ENCODE results near the gene TBC1D17. TPM values are rescaled to one million over a fixed set of nuclear protein-coding genes. Genes with fewer than 3 reads are reported as not detected.

Gene TBC1D17
- polyA plus RNA-seq, 1 donor from 2014 or later = 13.1 TPM

DNA sequence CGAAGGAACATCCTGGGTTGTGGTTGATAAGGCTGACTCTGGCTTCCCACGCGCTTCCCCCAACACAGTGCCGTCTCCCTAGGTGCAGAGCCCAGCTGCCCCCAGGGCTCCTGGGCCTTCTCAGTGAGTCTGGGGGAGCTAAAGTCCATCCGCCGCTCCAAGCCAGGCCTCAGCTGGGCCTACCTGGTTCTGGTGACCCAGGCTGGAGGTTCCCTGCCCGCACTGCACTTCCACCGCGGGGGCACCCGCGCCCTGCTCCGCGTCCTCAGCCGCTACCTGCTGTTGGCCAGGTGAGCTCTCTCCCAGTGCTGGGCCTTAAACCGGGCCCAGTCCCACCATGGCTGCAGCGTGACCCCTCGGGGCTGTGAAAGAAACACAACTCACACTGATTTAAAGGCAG is 3.7 kb downstream of the TBC1D17 start:
- Histone ChIP-seq H3K9me2 (ENCODE audit: insufficient read depth, low read length) (no peaks in the 10 kb centered on the region), H3K9ac (ENCODE audit: low read length) (no peak overlapping the region), H3K79me2 (replicated peaks; ENCODE audit: insufficient read depth, low read length) (no peaks in the 10 kb centered on the region), H3K4me2 (ENCODE audit: low read length) (no peak overlapping the region), H3F3A (ENCODE audit: insufficient read depth, low read length, poor library complexity, severe bottlenecking) (no peaks in the 10 kb centered on the region), H4K20me1 (ENCODE audit: insufficient read depth) (no peaks in the 10 kb centered on the region), H3K4me3 (ENCODE audit: low read length) (no peak overlapping the region), H3K27ac (ENCODE audit: low read length) (no peak overlapping the region), H3K36me3 (ENCODE audit: insufficient read depth, low read length) (peaks cover 9% of the 10 kb centered on the region), H2AFZ (ENCODE audit: low read depth, low read length) (no peak overlapping the region), H3K9me3 (ENCODE audit: low read length) (peaks cover 6% of the 10 kb centered on the region), H3K27me3 (ENCODE audit: insufficient read depth, low read depth, low read length) (no peaks in the 10 kb centered on the region)
- TF ChIP-seq POLR2AphosphoS5 (IDR thresholded peaks at IDR 0.05) (no peak), TAF1 (IDR thresholded peaks at IDR 0.05; ENCODE audit: low read depth) (no peak), EP300 (conservative IDR thresholded peaks at IDR 0.05; ENCODE audit: poor library complexity, severe bottlenecking) (no peak), RAD21 (conservative IDR thresholded peaks at IDR 0.05) (no peak), SMC3 (conservative IDR thresholded peaks at IDR 0.05; ENCODE audit: poor library complexity) (no peak)
- TF ChIP-seq, protein P1, sequence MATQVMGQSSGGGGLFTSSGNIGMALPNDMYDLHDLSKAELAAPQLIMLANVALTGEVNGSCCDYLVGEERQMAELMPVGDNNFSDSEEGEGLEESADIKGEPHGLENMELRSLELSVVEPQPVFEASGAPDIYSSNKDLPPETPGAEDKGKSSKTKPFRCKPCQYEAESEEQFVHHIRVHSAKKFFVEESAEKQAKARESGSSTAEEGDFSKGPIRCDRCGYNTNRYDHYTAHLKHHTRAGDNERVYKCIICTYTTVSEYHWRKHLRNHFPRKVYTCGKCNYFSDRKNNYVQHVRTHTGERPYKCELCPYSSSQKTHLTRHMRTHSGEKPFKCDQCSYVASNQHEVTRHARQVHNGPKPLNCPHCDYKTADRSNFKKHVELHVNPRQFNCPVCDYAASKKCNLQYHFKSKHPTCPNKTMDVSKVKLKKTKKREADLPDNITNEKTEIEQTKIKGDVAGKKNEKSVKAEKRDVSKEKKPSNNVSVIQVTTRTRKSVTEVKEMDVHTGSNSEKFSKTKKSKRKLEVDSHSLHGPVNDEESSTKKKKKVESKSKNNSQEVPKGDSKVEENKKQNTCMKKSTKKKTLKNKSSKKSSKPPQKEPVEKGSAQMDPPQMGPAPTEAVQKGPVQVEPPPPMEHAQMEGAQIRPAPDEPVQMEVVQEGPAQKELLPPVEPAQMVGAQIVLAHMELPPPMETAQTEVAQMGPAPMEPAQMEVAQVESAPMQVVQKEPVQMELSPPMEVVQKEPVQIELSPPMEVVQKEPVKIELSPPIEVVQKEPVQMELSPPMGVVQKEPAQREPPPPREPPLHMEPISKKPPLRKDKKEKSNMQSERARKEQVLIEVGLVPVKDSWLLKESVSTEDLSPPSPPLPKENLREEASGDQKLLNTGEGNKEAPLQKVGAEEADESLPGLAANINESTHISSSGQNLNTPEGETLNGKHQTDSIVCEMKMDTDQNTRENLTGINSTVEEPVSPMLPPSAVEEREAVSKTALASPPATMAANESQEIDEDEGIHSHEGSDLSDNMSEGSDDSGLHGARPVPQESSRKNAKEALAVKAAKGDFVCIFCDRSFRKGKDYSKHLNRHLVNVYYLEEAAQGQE (IDR thresholded peaks at IDR 0.05; ENCODE audit: borderline replicate concordance) = no peak
- TF ChIP-seq, protein P2, sequence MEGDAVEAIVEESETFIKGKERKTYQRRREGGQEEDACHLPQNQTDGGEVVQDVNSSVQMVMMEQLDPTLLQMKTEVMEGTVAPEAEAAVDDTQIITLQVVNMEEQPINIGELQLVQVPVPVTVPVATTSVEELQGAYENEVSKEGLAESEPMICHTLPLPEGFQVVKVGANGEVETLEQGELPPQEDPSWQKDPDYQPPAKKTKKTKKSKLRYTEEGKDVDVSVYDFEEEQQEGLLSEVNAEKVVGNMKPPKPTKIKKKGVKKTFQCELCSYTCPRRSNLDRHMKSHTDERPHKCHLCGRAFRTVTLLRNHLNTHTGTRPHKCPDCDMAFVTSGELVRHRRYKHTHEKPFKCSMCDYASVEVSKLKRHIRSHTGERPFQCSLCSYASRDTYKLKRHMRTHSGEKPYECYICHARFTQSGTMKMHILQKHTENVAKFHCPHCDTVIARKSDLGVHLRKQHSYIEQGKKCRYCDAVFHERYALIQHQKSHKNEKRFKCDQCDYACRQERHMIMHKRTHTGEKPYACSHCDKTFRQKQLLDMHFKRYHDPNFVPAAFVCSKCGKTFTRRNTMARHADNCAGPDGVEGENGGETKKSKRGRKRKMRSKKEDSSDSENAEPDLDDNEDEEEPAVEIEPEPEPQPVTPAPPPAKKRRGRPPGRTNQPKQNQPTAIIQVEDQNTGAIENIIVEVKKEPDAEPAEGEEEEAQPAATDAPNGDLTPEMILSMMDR (IDR thresholded peaks at IDR 0.05; ENCODE audit: poor library complexity, severe bottlenecking) = no peak

DNA sequence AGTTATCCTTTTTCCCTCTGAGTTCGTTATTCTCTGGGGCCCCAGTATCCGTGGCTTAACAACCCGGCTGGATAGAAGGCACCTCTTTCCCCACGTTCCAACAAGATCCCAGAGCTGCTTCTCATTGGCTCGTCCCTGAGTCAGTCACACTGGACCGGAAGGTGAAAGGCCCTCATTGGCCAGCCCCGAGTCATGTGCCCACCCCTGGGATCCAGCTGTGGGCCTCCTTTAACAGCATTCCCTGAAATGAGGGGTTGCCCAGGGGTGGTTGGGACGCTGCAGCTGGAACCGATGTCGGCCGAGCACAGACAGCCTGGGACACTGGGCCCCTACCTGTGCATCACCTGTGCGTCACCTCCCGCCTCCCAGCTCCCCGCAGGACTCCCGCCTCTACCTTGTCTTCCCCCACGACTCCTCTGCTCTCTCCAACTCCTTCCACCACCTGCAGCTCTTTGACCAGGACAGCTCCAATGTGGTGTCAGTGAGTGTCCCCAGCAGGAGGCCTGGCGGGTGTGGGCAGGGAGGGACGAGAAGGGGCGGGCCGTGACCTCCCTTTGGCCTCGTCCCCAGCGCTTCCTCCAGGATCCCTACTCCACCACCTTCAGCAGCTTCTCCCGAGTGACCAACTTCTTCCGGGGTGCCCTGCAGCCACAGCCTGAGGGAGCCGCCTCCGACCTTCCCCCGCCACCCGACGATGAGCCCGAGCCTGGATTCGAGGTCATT is 4.3 kb downstream of the TBC1D17 start:
- Histone ChIP-seq H3K4me2 (ENCODE audit: low read length) (no peak overlapping the region), H3K36me3 (ENCODE audit: insufficient read depth, low read length) (peaks cover 9% of the 10 kb centered on the region), H3K4me3 (ENCODE audit: low read length) (no peak overlapping the region), H2AFZ (ENCODE audit: low read depth, low read length) (no peak overlapping the region), H3F3A (ENCODE audit: insufficient read depth, low read length, poor library complexity, severe bottlenecking) (no peaks in the 10 kb centered on the region), H3K9ac (ENCODE audit: low read length) (no peak overlapping the region), H3K79me2 (replicated peaks; ENCODE audit: insufficient read depth, low read length) (no peaks in the 10 kb centered on the region), H3K27ac (ENCODE audit: low read length) (no peak overlapping the region), H3K27me3 (ENCODE audit: insufficient read depth, low read depth, low read length) (no peaks in the 10 kb centered on the region), H3K9me2 (ENCODE audit: insufficient read depth, low read length) (no peaks in the 10 kb centered on the region), H4K20me1 (ENCODE audit: insufficient read depth) (no peaks in the 10 kb centered on the region), H3K9me3 (ENCODE audit: low read length) (peaks cover 6% of the 10 kb centered on the region)
- TF ChIP-seq TAF1 (IDR thresholded peaks at IDR 0.05; ENCODE audit: low read depth) = no peak
- no peak for TF ChIP-seq SMC3 (conservative IDR thresholded peaks at IDR 0.05; ENCODE audit: poor library complexity)
- TF ChIP-seq, protein P1 (IDR thresholded peaks at IDR 0.05; ENCODE audit: borderline replicate concordance) = no peak
- no peak for TF ChIP-seq EZH2 (IDR thresholded peaks at IDR 0.05; ENCODE audit: borderline replicate concordance, insufficient read depth, low read length, poor library complexity, severe bottlenecking)
- TF ChIP-seq POLR2AphosphoS5 (IDR thresholded peaks at IDR 0.05) = no peak
- TF ChIP-seq EP300 (conservative IDR thresholded peaks at IDR 0.05; ENCODE audit: poor library complexity, severe bottlenecking) = no peak
- TF ChIP-seq MXI1 (conservative IDR thresholded peaks at IDR 0.05; ENCODE audit: poor library complexity, severe bottlenecking) = no peak
- TF ChIP-seq, protein P2 (IDR thresholded peaks at IDR 0.05; ENCODE audit: poor library complexity, severe bottlenecking) = no peak
- TF ChIP-seq RAD21 (conservative IDR thresholded peaks at IDR 0.05) = no peak

Measured in neural cell (in vitro differentiated cells).